ENCODE data around the gene DLGAP1. TPM values are rescaled to one million over a fixed set of nuclear protein-coding genes. Genes with fewer than 3 reads are reported as not detected.

Gene DLGAP1
- total RNA-seq, 6 experiments from 2014 or later: 0.09 to 0.31 (median 0.18) TPM; not detected in 2

DNA sequence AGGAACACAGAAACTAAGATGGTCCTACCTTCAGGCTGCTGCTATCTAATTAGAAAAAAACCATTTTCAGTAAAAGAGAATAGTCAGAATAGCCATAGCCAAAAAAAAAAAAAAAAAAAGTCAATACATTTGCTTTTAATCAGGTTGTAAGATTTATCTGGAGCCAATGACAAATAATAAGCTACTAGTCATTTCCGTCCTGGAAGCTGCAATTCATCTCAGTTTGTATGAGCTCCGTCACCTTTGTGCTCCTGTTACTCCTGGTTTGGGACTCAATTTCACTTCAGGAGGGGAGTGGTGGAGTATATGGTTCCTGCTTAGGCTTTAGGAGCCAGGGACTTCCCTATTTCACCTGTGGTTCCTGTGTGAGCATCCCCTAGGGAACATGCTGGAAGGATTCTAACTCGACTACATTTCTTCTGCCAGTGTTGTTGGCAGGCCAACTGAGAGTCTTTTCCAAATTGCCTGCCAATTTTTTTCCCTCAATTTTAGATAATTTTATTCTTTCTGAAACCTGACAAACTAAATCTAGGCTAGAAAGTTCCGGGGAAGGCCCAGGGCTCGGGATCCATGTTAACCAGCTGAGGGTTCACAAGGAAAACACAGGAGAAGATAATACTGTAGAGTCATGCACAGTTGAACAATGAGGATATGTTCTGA, 481.8 kb downstream of the DLGAP1 start:
- Histone ChIP-seq H3K36me3 (no peaks in the 10 kb centered on the region), H3K4me3 (no peak overlapping the region), H3K27ac (no peak overlapping the region), H3K27me3 (no peaks in the 10 kb centered on the region), H3K4me1 (no peaks in the 10 kb centered on the region), H3K9me3 (no peaks in the 10 kb centered on the region)
- TF ChIP-seq POLR2A (IDR thresholded peaks at IDR 0.05): no peak
- TF ChIP-seq CTCF (IDR thresholded peaks at IDR 0.05): no peak
- intact Hi-C loops (cut with DNase I): no loop called here
- 77% methylated on average over 5 of the region's 5 CpGs for WGBS (ENCODE audit: insufficient coverage, low coverage, low lambda C conversion rate, missing lambda C conversion rate)
- DNase-seq (no peak), ATAC-seq (no peak)

- 85% methylated on average over 5 of the region's 6 CpGs for WGBS (ENCODE audit: insufficient coverage, low coverage, low lambda C conversion rate, missing lambda C conversion rate)
- H3K9me3 ChIP-seq: no peaks in the 10 kb centered on the region
- H3K4me1 ChIP-seq: no peaks in the 10 kb centered on the region
- intact Hi-C loops (cut with DNase I): no loop called here
- no peak overlapping the region for H3K4me3 ChIP-seq
- TF ChIP-seq POLR2A (IDR thresholded peaks at IDR 0.05) (no peak), CTCF (IDR thresholded peaks at IDR 0.05) (no peak)
- H3K36me3 ChIP-seq: no peaks in the 10 kb centered on the region
- DNase-seq: no peak
- H3K27ac ChIP-seq: no peak overlapping the region
- no peaks in the 10 kb centered on the region for H3K27me3 ChIP-seq
- no peak for ATAC-seq
Observed at GRCh38 chr18:3972291-3972930, 482.7 kb downstream of the DLGAP1 start.

- Histone ChIP-seq H3K4me3 (no peak overlapping the region), H3K27me3 (no peaks in the 10 kb centered on the region), H3K36me3 (no peaks in the 10 kb centered on the region), H3K9me3 (no peaks in the 10 kb centered on the region), H3K4me1 (no peaks in the 10 kb centered on the region), H3K27ac (no peak overlapping the region)
- TF ChIP-seq POLR2A (IDR thresholded peaks at IDR 0.05) (no peak), CTCF (IDR thresholded peaks at IDR 0.05) (no peak)
- WGBS (ENCODE audit: insufficient coverage, low coverage, low lambda C conversion rate, missing lambda C conversion rate): 43% methylated on average over 2 of the region's 2 CpGs
- ATAC-seq (peak in 1 of 4 donors; percentile 40), DNase-seq (no peak)
- intact Hi-C loops (cut with DNase I): no loop called here
Observed at GRCh38 chr18:3970929-3971328, 484.2 kb downstream of the DLGAP1 start.

- TF ChIP-seq POLR2A (IDR thresholded peaks at IDR 0.05) (no peak), CTCF (IDR thresholded peaks at IDR 0.05) (no peak)
- no peak overlapping the region for H3K4me3 ChIP-seq
- H3K27ac ChIP-seq: no peak overlapping the region
- intact Hi-C loops (cut with DNase I): no loop called here
- no peaks in the 10 kb centered on the region for H3K4me1 ChIP-seq
- 43% methylated on average over 4 of the region's 4 CpGs for WGBS (ENCODE audit: insufficient coverage, low coverage, low lambda C conversion rate, missing lambda C conversion rate)
- DNase-seq (no peak), ATAC-seq (no peak)
- no peaks in the 10 kb centered on the region for H3K9me3 ChIP-seq
- no peaks in the 10 kb centered on the region for H3K36me3 ChIP-seq
- no peaks in the 10 kb centered on the region for H3K27me3 ChIP-seq
Observed at GRCh38 chr18:3967359-3968180, 487.5 kb downstream of the DLGAP1 start.

Measured in right lobe of liver (tissue), 6 donors.